Measurements from ENCODE around the gene AADACL2. TPM values are rescaled to one million over a fixed set of nuclear protein-coding genes. Genes with fewer than 3 reads are reported as not detected.

The AADACL2 gene
- total RNA-seq, 2 experiments from 2014 or later: not detected

DNA sequence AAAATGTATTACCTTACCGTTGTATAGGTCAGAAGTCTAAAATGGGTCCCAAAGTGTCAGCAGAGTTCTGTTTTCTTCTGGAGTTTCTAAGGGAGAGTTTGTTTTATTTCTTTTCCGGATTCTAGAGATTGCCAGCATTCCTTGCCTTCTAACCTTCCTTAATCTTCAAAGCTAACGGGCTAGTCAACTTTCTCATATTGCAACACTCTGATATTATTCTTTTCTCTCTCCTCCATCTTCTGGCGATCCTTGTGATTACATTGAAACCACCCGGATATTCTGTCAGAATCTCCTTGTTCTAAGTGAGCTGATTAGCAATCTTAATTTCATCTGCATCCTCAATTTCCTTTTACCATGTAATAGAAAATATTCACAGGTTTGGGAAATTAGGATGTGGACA is 36.2 kb upstream of the AADACL2 start:
- DNase-seq: no peak
- H3K36me3 Mint-ChIP-seq (ENCODE audit: low read depth): no peaks in the 10 kb centered on the region
- no peak overlapping the region for H3K4me3 Mint-ChIP-seq
- intact Hi-C loops (cut with DNase I, micrococcal nuclease): no loop called here
- ATAC-seq (ENCODE audit: poor library complexity): no peak
- ChIA-PET CTCF (no interaction called here), POLR2A (no interaction called here)
- Histone ChIP-seq H3K9me3 (ENCODE audit: control insufficient read depth in 1 of 2, insufficient read depth in 1 of 2, low read length in 2 of 2) (peaks cover 0 to 5% of the 10 kb centered on the region in 2 experiments), H3K4me1 (ENCODE audit: insufficient read depth, low read length) (no peaks in the 10 kb centered on the region), H3K27me3 (ENCODE audit: control insufficient read depth in 1 of 2, insufficient read depth in 2 of 2, low read length in 2 of 2) (no peaks in the 10 kb centered on the region), H3K36me3 (ENCODE audit: insufficient read depth, low read length) (no peaks in the 10 kb centered on the region), H3K4me3 (ENCODE audit: low read length) (no peak overlapping the region), H3K27ac (ENCODE audit: low read depth in 1 of 2, low read length in 2 of 2) (no peak overlapping the region)
- TF ChIP-seq, protein P1, sequence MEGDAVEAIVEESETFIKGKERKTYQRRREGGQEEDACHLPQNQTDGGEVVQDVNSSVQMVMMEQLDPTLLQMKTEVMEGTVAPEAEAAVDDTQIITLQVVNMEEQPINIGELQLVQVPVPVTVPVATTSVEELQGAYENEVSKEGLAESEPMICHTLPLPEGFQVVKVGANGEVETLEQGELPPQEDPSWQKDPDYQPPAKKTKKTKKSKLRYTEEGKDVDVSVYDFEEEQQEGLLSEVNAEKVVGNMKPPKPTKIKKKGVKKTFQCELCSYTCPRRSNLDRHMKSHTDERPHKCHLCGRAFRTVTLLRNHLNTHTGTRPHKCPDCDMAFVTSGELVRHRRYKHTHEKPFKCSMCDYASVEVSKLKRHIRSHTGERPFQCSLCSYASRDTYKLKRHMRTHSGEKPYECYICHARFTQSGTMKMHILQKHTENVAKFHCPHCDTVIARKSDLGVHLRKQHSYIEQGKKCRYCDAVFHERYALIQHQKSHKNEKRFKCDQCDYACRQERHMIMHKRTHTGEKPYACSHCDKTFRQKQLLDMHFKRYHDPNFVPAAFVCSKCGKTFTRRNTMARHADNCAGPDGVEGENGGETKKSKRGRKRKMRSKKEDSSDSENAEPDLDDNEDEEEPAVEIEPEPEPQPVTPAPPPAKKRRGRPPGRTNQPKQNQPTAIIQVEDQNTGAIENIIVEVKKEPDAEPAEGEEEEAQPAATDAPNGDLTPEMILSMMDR (IDR thresholded peaks at IDR 0.05): no peak
- peaks cover 2% of the 10 kb centered on the region for H3K9me3 Mint-ChIP-seq
- no peak overlapping the region for H3K27ac Mint-ChIP-seq
- no peaks in the 10 kb centered on the region for H3K4me1 Mint-ChIP-seq (ENCODE audit: low read depth)
- H3K27me3 Mint-ChIP-seq: peaks cover 8% of the 10 kb centered on the region

DNA sequence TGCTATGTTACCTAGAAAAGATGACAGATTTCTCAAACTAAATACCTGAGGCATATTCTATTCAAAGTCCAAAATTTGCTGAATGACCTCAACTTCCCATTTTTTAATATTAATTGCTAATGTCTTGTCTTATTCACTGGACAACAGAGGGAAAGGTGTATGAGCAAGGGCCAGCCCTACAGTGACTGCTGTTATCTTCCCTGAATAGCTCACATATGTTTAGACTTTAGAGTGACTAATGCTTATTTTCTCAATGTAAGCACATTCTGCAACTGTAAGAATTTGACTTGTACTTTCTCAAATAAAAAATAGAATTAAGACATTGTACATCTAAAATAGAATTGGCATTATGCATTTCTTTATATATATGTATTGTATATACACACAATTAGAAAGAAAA is 26.5 kb upstream of the AADACL2 start:
- no peaks in the 10 kb centered on the region for H3K36me3 Mint-ChIP-seq (ENCODE audit: low read depth)
- peaks cover 10% of the 10 kb centered on the region for H3K9me3 Mint-ChIP-seq
- POLR2A ChIA-PET: no interaction called here

DNA sequence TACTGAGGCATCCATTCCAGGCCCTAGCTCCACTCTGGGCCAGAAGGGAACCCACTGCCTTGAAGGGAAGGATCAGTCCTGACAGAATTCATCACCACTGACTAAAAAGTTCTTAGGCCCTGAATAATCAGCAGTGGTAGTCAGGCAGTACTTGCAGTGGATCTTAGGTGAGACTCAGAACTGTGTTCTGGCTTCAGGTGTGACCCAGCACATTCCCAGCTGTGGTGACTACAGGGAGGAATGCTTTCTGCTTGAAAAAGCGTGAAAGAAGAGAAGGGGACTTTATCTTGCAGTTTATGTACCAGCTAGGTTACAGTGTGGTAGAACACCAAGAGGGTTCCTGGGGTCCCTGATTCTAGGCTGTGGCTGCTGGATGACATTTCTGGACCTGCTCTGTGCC is 24.9 kb upstream of the AADACL2 start:
- H3K27me3 Mint-ChIP-seq: no peaks in the 10 kb centered on the region
- Histone ChIP-seq H3K4me1 (ENCODE audit: insufficient read depth, low read length) (no peaks in the 10 kb centered on the region), H3K9me3 (ENCODE audit: control insufficient read depth in 1 of 2, insufficient read depth in 1 of 2, low read length in 2 of 2) (no peaks in the 10 kb centered on the region), H3K27ac (ENCODE audit: low read depth in 1 of 2, low read length in 2 of 2) (no peak overlapping the region), H3K36me3 (ENCODE audit: insufficient read depth, low read length) (no peaks in the 10 kb centered on the region), H3K27me3 (ENCODE audit: control insufficient read depth in 1 of 2, insufficient read depth in 2 of 2, low read length in 2 of 2) (no peaks in the 10 kb centered on the region), H3K4me3 (ENCODE audit: low read length) (no peak overlapping the region)
- H3K9me3 Mint-ChIP-seq: peaks cover 13% of the 10 kb centered on the region
- H3K36me3 Mint-ChIP-seq (ENCODE audit: low read depth): no peaks in the 10 kb centered on the region
- no peak overlapping the region for H3K27ac Mint-ChIP-seq
- ChIA-PET CTCF (no interaction called here), POLR2A (no interaction called here)
- H3K4me3 Mint-ChIP-seq: no peak overlapping the region
- TF ChIP-seq, protein P1 (IDR thresholded peaks at IDR 0.05): no peak
- no peaks in the 10 kb centered on the region for H3K4me1 Mint-ChIP-seq (ENCODE audit: low read depth)
- ATAC-seq (ENCODE audit: poor library complexity) (no peak), DNase-seq (no peak)
- intact Hi-C loops (cut with DNase I, micrococcal nuclease): no loop called here

More for the DNA sequence above, 26.5 kb upstream of the AADACL2 start:
- H3K9me3 ChIP-seq (ENCODE audit: control insufficient read depth in 1 of 2, insufficient read depth in 1 of 2, low read length in 2 of 2): no peaks in the 10 kb centered on the region
- intact Hi-C loops (cut with DNase I, micrococcal nuclease): no loop called here
- CTCF ChIA-PET: no interaction called here
- no peak overlapping the region for H3K27ac ChIP-seq (ENCODE audit: low read depth in 1 of 2, low read length in 2 of 2)
- Mint-ChIP-seq H3K4me3 (no peak overlapping the region), H3K27me3 (no peaks in the 10 kb centered on the region), H3K27ac (no peak overlapping the region), H3K4me1 (ENCODE audit: low read depth) (no peaks in the 10 kb centered on the region)
- no peaks in the 10 kb centered on the region for H3K36me3 ChIP-seq (ENCODE audit: insufficient read depth, low read length)
- TF ChIP-seq, protein P1 (IDR thresholded peaks at IDR 0.05): no peak
- H3K27me3 ChIP-seq (ENCODE audit: control insufficient read depth in 1 of 2, insufficient read depth in 2 of 2, low read length in 2 of 2): no peaks in the 10 kb centered on the region
- H3K4me1 ChIP-seq (ENCODE audit: insufficient read depth, low read length): no peaks in the 10 kb centered on the region
- ATAC-seq (ENCODE audit: poor library complexity) (no peak), DNase-seq (no peak)
- no peak overlapping the region for H3K4me3 ChIP-seq (ENCODE audit: low read length)
